ENCODE data around the gene ITK.
"Not testable (repeated sequence)": the region's sequence is repeated elsewhere in the genome, so short reads cannot be mapped to it uniquely, and the experiment has no call there.

ITK gene

DNA sequence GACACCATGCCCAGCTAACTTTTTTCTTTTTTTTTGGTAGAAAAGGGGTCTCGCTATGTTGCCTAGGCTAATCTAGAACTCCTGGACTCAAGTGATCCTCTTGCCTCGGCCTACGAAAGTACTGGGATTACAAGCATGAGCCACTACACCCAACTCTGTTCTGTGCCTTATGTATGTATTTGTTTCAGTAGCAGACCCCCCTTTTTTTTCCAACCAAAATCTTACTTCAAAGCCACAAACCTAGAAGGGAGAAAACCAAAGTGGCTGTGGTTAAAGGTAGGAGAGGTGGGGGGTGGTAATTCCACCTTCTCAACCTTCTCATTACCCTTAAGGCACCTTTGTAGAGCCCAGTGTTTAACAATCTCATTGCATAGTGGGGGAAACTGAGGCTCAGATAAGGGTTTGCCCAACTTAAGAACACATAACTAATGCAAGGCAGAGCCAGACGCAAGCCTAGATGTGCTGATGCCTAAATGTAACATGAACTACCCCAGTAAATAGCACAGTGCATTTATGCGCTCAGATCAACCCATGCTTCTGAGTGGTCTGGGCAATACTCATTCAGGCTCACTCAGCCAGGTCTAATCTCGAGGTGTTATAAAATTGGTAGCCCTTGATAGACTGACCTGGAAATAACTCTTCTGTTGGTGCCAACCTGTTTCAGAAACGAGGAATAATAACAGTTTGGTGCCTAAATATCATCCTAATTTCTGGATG lies 33.0 kb downstream of the ITK start:
- no peak for DNase-seq

DNA sequence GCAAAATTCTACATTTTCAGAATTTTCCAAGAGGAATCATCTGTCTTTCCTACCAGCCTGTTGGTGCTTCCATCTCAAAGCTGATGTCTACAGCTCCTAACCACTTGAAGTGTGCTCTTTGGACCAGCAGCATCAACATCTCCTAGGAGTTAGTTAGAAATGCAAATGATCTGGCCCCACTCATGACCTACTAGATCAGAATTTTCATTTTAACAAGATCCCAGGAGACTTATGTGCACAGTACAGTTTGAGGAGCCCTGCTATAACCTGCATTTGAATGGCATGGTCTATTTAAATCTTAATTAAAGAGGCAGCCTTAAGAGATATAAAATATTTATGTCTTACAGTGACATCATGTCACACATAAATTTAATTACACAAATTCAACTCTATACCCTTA lies 33.8 kb downstream of the ITK start:
- DNase-seq, result no peak

- DNase-seq, result no peak
Observed at GRCh38 chr5:157214861-157215513, 34.3 kb downstream of the ITK start.

DNA sequence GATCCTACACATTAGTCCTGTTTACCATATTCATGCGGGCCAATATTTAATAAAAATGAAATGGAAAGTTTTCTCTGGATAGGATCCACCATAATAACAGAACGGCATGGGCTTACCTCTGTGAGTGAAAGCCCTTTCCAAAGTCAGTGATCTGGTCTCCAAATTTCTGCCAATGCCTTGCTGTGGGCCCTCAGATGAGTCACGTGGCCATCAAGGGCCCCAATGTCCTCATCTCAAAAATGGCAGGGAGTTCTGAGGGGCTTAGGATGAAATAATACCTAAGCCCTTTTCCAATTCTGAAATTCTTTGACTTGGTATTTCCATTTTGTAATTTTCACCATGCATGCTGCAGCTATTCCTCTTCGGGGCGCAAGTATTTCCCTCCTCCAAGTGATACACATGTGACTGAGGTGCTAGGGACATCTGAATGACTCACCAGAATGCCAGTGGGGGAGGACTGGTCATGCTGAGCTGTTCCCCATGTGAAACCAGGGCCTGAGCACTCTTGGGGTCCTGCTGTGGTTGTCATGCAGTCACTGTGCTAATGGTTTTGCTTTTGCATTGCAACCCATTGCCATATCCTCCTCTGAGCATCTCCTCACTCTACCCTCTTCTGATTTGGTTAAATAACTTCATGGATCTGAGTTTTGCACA lies 35.0 kb downstream of the ITK start:
- DNase-seq, result no peak

DNA sequence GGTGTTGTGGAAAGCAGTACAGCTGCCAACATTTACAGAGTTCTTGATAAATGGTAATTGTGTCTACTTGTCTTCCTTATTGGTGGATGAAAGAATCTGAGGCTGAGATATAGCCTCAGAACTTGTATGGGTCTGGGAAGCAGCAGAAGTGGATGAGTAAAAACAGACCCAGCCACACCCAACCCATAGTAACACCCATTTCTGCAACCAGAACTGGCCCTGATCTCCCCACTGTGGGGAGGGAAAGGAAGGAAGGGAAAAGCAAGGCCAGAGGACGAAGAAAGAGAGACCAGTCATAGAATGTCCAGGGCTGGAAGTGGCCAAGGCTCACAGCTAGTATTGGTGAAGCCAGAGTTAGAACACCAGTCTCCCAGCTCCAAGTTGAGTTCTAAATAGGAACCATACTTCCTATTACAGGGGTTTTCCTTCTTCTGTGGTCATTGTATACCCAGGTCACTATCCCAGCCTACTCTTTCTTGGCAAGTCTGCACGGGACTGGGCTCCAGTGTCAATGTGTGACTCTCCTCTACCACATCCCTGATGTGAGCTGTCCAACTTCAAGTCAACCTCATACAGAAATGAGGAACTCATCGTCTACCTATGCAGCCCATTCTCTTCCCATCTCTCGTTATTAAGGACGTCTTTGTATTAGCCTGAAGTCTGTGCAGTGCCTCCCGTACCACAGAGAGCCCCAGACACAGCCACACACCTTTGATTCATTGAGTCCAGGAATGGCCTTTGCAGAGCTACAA lies 35.9 kb downstream of the ITK start:
- no peak for DNase-seq

DNA sequence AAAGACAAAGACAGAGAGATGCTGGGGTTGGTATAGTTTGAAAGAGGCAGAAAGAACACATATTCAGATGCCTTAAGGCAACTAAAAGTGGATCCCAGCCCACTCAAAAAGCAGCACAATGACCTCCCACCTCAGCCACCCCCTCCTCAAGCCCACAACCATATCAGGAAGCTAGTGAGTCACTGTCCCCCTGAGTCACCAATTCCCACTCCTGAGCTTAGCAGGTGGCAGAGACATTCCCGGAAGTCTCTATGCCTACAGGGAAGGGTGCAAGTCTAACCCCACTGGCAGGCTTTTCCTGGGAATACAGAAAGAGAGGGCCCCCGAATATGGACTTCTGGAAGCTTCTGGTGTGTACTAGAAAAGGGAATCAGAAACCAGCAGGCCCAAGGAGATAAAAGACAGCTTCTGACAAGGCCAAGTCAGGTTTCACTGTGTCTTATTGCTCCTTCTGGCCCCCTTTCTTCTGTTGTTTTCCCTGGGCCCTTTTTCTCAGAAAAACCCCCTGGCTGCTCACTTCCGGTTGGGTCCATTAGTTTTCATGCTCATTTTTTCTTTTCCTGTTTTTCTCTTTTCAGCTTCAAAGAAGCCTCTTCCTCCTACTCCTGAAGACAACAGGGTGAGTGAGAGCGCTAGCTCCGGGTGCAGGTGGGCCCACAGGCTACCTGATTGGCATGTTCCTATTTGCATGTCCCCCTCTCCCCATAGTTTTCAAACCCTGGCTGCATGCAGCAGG lies 36.8 kb downstream of the ITK start:
- DNase-seq, result no peak

DNA sequence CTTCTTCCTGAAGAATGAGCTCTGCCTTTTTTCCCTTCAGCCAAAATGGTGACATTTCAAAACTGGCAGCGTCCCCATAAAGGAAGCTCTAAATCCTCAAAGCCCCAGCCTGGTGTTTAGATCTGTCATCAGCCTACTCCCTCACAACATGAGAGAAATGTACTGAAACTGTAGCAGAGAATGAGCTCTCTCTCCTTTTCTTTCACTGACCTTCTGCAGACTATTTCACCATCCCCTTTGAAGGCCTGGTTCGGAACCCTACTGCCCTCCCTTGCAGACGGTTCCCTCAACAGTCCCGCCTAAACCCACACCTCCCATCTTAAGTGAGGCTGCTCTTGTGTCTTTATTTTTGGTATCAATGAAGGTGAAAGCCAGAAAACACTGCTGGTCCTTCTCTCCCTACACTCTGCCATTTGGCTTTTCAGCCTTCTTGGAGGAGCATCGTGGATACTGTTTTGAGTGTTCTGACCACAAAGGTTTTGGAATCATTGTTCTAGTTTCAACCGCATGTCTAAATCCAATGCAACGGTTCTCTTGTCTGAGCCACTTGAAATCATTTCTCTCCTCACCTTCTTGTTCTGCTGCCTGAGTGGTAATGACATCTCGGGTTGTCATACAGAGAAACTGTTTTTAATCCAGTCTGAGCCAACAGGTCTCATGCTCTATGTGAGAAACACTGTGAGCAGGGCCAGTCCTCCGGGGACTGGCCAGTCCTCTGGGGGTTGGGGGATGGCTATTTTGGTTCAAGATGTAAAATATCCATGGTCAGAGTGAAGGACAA lies 39.0 kb downstream of the ITK start:
- no peak for DNase-seq

DNA sequence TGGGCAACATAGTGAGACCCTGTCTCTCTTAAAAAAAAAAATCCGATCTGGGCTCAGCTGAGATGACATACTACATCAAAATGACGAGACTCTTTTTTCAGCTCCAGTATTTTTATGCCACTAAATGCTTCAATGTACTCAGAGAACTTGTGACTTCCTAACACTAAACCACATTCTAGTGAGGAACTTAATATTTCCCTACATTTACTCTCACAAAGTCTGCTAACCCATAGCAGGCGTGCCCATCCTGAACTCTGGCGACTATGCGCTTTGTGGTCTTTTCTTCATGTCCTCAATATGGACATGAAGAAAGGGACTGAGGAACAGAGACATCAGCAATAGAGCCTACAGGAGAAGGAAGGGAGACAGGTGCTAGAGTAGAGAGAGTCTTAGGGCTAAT lies 41.3 kb downstream of the ITK start:
- DNase-seq, result no peak

- DNase-seq, result no peak
Observed at GRCh38 chr5:157222506-157223230, 42.0 kb downstream of the ITK start.

GRCh38 chr5:157225469-157226422 lies 45.1 kb downstream of the ITK start:
- no peak for DNase-seq

GRCh38 chr5:157230610-157231009 lies 50.0 kb downstream of the ITK start:
- DNase-seq, result no peak

DNA sequence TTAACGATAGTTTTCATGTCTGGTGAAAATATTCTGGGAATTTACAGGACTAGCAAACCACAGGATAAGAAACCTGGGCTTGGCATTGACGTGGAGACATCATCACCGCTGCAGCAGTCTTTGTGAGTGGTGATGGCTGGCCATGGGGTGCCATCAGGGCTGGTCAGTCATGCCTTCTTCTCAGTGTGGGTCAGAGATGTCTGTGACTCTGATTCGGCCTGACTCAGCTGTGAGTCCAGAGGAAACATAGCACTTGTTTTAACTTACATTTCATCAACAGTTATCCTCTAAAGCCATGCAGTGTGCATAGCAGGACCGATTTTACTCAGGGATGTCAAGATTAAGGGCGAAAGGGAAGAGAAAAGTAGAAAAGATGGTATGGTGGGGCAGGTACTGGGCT lies 52.1 kb downstream of the ITK start:
- no peak for DNase-seq

DNA sequence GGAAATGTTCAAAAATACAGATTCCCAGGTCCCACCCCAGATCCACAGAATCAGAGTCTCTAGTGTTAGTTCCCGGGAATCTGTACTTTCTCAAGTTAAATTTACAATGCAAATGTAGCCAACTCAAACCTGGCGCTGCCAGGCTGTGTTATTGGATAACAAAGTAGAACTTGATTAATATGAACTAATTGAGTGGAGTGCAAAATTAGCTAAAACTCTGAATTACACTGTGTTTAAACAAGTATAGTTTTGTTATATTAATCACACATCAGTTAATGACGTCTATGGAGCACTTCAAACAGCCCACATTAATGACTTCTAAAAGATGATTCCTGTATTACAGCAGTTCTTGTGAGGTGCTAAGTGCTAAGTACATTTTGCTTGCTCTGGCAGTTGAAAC lies 52.9 kb downstream of the ITK start:
- DNase-seq, result no peak

DNA sequence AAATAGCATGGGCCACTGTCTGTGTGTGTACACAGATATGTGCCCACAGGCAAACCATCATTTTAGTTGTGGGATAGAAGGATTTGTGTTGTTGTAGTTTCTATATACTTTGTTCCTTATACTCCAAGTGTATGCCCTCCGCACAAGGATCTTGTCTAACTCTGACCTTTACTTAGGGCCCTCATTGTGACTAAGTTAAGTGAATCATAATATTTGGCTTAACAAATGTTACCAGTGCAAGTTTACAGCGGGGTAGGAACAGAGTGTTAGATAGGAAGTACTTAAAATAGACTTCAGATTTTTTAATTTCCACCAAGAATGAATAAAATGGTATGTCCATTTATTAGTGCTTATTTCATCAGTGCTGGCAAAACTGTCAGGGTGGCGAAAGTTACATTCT lies 55.8 kb downstream of the ITK start:
- no peak for DNase-seq

- DNase-seq, result no peak
Observed at GRCh38 chr5:157241483-157241882, 60.8 kb downstream of the ITK start.

GRCh38 chr5:157244704-157245103 lies 64.1 kb downstream of the ITK start:
- not testable (repeated sequence) for DNase-seq

DNA sequence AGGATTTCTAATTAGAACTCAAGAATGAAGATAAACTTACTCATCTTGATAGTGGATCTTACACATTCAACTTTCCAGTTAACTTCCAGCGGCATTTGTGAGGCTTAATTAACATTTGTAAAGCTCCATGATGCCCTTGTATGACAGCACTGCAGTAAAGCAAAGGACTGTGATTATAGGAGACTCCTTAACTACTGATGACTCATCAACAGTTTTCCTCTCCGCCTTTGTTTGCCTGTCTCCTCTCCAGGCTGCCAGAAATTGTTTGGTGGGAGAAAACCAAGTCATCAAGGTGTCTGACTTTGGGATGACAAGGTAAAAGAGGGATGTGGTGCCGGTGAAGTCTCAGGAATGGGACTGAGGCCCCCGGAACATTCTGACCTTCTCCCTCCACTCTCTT lies 64.8 kb downstream of the ITK start:
- DNase-seq, result no peak

DNA sequence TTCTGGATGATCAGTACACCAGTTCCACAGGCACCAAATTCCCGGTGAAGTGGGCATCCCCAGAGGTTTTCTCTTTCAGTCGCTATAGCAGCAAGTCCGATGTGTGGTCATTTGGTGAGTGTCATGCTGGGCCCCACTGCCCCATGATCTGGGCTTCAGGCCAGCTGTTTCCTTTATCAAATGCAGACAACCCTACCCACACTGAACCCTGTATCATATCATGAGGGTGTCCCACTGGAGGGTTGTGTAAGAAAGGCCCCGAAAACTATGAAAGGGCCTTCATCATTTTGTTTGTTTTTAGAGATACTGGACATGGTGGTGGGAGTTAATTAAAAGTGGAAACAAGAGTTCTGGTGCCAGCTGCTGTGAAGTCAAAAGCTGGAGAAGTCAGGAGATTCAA lies 65.2 kb downstream of the ITK start:
- DNase-seq, result no peak

DNA sequence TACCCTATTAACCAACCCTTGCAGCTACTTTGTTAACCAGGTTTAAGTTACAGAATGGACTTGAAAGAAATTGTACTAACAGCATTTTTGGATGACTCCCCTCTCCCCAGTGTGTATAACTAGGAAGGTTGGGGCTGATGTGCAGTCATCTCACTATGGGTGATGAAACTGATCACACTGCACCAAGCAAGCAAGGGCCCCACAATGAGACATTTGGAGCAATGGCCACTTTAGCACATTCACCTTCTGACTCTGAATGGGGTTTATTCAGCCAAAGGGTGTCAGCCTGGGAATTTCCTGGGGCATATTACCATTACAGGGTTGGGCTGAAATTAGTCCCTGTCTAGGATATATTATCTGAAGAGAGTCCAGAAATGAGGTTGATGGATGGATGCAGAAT lies 66.6 kb downstream of the ITK start:
- no peak for DNase-seq

GRCh38 chr5:157248821-157249470 lies 68.3 kb downstream of the ITK start:
- DNase-seq, result no peak
